ENCODE results near the gene ZNF474. TPM values are rescaled to one million over a fixed set of nuclear protein-coding genes. Genes with fewer than 3 reads are reported as not detected.
A peak's percentile ranks its signal among the peaks of the same experiment; 100 is the strongest.

Gene ZNF474
- total and polyA plus RNA-seq, 7 experiments from 2014 or later, result 0.24 TPM; not detected in 4

DNA sequence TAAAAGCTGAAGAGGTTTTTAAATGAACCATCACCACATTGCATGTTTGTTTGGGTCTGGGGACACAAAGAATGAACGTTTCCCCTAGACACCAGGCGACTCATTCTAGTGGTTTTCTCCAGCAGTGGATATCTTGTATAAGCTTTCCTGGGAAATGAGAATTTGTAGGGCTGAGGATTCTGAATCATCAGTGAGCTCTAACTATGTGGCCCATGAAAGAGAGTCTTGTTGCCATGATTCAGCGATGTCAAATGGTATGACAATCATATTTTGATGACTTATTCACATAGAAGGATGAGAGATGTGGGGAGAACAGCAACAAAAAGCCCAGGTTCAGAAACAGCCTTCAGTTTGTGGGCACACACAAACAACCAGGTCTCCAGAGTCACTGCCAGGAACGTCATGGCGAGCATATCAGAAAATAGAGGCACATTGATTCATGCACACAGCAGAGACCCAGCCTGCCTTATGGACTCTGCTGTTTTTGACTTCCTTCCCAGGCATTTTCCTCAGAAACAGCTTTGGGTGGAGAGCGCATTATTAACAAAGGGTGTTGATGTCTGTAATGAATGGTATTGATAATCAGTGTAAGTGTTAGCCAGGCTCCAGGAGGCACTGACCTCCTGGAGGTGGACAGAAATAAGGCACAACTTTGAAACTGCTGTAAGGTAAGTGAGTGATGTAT lies 13.3 kb downstream of the ZNF474 start:
- no peak overlapping the region for H3K27ac Mint-ChIP-seq
- Histone ChIP-seq H3K9me3 (ENCODE audit: control insufficient read depth in 2 of 3, low read length in 3 of 3) (no peaks in the 10 kb centered on the region), H3K4me3 (ENCODE audit: low read length) (no peak overlapping the region), H3K27me3 (ENCODE audit: control insufficient read depth in 2 of 2, insufficient read depth in 2 of 2, low read length in 2 of 2) (no peaks in the 10 kb centered on the region), H3K27ac (ENCODE audit: low read depth, low read length) (no peak overlapping the region), H3K4me1 (ENCODE audit: control insufficient read depth in 2 of 2, insufficient read depth in 2 of 2, low read length in 2 of 2) (peaks cover 0 to 10% of the 10 kb centered on the region in 2 donors), H3K36me3 (ENCODE audit: control insufficient read depth in 2 of 3, insufficient read depth in 3 of 3, low read length in 3 of 3) (no peaks in the 10 kb centered on the region)
- peaks cover 3 to 11% (median 10%) of the 10 kb centered on the region in 7 donors for H3K4me1 Mint-ChIP-seq
- no peak for DNase-seq
- ATAC-seq, result no peak
- intact Hi-C loops (cut with micrococcal nuclease), result no loop called here
- peaks cover 0 to 11% (median 1%) of the 10 kb centered on the region in 5 donors for H3K27me3 Mint-ChIP-seq
- CTCF ChIA-PET, result no interaction called here
- no peaks in the 10 kb centered on the region for H3K36me3 Mint-ChIP-seq
- H3K9me3 Mint-ChIP-seq, result peaks cover 0 to 2% (median 0%) of the 10 kb centered on the region in 11 donors
- POLR2A ChIA-PET, result no interaction called here
- no peak overlapping the region for H3K4me3 Mint-ChIP-seq

DNA sequence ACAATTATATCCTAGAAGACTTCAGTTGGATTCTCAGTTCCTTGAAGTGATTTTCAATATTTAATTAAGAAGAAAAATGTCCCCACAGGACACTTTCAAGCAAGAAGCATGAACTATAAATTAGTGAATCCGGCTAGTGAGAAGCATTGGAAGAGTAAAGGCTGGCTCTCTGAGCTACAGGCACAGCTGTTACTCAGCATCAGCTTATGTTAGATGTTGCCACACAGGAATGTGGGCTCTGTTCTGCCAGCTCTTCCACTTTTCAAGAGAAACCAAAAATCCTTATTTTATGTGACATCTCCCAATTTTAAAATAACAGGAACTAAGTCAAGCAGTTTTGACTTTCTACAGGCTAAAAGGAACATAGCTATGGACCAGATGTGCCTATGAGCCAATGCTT lies 14.9 kb downstream of the ZNF474 start:
- intact Hi-C loops (cut with micrococcal nuclease), result no loop called here

DNA sequence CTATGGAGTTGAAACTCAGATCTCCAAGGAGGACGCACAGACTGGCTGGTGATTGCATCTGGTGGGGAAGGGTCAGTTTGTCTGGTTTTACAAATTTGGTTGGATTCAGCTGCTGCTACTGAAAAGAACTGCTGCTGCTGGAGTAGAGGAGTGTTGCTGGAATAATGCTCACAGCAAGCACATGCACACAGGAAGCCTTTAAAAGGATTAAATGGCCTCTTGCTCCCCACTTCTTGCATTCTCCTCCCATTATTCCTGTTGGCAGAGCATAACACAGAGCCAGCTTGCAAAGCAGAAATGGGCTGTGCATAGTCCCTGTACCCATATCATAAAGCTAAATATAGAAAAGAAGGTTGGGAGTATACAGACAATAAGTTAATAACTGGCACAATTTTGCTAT lies 16.6 kb downstream of the ZNF474 start:
- H3K9me3 Mint-ChIP-seq, result peaks cover 0 to 3% (median 0%) of the 10 kb centered on the region in 11 donors
- intact Hi-C loops (cut with micrococcal nuclease), result no loop called here
- no peaks in the 10 kb centered on the region for H3K4me1 ChIP-seq (ENCODE audit: control insufficient read depth in 2 of 2, insufficient read depth in 2 of 2, low read length in 2 of 2)
- ChIA-PET CTCF (interaction anchor here (1.3 kb wide), 1 partner anchor 11 kb away, joined by 3 read pairs; no protein-coding TSS in a partner anchor), POLR2A (no interaction called here)
- no peaks in the 10 kb centered on the region for H3K9me3 ChIP-seq (ENCODE audit: control insufficient read depth in 2 of 3, low read length in 3 of 3)
- H3K36me3 Mint-ChIP-seq, result no peaks in the 10 kb centered on the region
- H3K4me1 Mint-ChIP-seq, result no peaks in the 10 kb centered on the region
- ATAC-seq, result no peak
- peaks cover 0 to 18% (median 0%) of the 10 kb centered on the region in 5 donors for H3K27me3 Mint-ChIP-seq
- DNase-seq, result no peak
- no peak overlapping the region for H3K27ac Mint-ChIP-seq
- H3K27ac ChIP-seq (ENCODE audit: low read depth, low read length), result no peak overlapping the region
- H3K4me3 ChIP-seq (ENCODE audit: low read length), result no peak overlapping the region
- no peaks in the 10 kb centered on the region for H3K27me3 ChIP-seq (ENCODE audit: control insufficient read depth in 2 of 2, insufficient read depth in 2 of 2, low read length in 2 of 2)
- H3K4me3 Mint-ChIP-seq, result no peak overlapping the region
- no peaks in the 10 kb centered on the region for H3K36me3 ChIP-seq (ENCODE audit: control insufficient read depth in 2 of 3, insufficient read depth in 3 of 3, low read length in 3 of 3)

More for the DNA sequence above, 14.9 kb downstream of the ZNF474 start:
- POLR2A ChIA-PET, result no interaction called here
- H3K9me3 Mint-ChIP-seq, result peaks cover 0 to 3% (median 0%) of the 10 kb centered on the region in 11 donors
- Histone ChIP-seq H3K4me1 (ENCODE audit: control insufficient read depth in 2 of 2, insufficient read depth in 2 of 2, low read length in 2 of 2) (no peaks in the 10 kb centered on the region), H3K36me3 (ENCODE audit: control insufficient read depth in 2 of 3, insufficient read depth in 3 of 3, low read length in 3 of 3) (no peaks in the 10 kb centered on the region), H3K27me3 (ENCODE audit: control insufficient read depth in 2 of 2, insufficient read depth in 2 of 2, low read length in 2 of 2) (no peaks in the 10 kb centered on the region), H3K4me3 (ENCODE audit: low read length) (no peak overlapping the region), H3K9me3 (ENCODE audit: control insufficient read depth in 2 of 3, low read length in 3 of 3) (no peaks in the 10 kb centered on the region), H3K27ac (ENCODE audit: low read depth, low read length) (no peak overlapping the region)
- no peak for DNase-seq
- CTCF ChIA-PET, result no interaction called here
- H3K4me3 Mint-ChIP-seq, result no peak overlapping the region
- ATAC-seq, result no peak
- no peaks in the 10 kb centered on the region for H3K36me3 Mint-ChIP-seq
- no peak overlapping the region for H3K27ac Mint-ChIP-seq
- H3K4me1 Mint-ChIP-seq, result no peaks in the 10 kb centered on the region
- peaks cover 0 to 18% (median 0%) of the 10 kb centered on the region in 5 donors for H3K27me3 Mint-ChIP-seq

DNA sequence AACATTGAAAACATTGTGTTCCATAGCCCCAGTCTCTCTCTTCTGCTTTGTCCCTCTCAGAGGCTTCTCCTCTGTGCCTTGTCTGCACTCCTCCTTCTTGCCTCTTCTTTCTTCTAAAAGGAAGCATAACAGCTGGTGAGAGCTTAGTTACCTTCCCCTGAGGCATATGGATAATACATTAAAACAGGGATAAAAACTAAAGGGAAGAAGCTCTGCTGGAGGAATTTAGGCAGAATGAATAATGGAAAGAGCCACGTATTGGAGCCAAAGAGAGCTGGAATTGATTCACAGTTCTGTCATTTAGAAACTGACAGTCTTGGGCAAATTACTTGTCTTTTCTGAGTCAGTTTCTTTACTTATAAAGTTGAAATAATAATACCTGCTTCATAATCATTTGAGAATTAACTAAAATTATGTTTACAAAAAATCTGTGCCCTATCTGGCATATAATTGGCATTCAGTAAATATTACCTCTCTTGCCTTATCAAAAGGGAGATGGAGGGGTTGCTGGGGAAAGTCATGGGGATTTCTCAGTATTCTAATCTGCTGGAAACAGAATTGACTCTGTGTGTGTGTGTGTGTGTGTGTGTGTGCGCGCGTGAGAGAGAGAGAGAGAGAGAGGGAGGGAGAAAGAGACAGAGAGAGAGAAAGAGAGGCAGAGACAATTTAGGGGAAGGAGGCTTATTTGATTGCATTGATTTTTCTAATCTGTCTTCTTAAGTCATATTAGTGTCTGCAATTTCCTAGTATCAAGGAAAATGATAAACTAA lies 20.2 kb downstream of the ZNF474 start:
- Mint-ChIP-seq H3K36me3 (no peaks in the 10 kb centered on the region), H3K9me3 (peaks cover 0 to 1% (median 0%) of the 10 kb centered on the region in 11 donors), H3K4me3 (no peak overlapping the region), H3K27ac (no peak overlapping the region), H3K27me3 (peaks cover 0 to 10% (median 0%) of the 10 kb centered on the region in 5 donors), H3K4me1 (peaks cover 0 to 14% (median 5%) of the 10 kb centered on the region in 7 donors)
- Histone ChIP-seq H3K9me3 (ENCODE audit: control insufficient read depth in 2 of 3, low read length in 3 of 3) (no peaks in the 10 kb centered on the region), H3K4me1 (ENCODE audit: control insufficient read depth in 2 of 2, insufficient read depth in 2 of 2, low read length in 2 of 2) (no peaks in the 10 kb centered on the region), H3K4me3 (ENCODE audit: low read length) (no peak overlapping the region), H3K27ac (ENCODE audit: low read depth, low read length) (no peak overlapping the region), H3K36me3 (ENCODE audit: control insufficient read depth in 2 of 3, insufficient read depth in 3 of 3, low read length in 3 of 3) (no peaks in the 10 kb centered on the region), H3K27me3 (ENCODE audit: control insufficient read depth in 2 of 2, insufficient read depth in 2 of 2, low read length in 2 of 2) (no peaks in the 10 kb centered on the region)
- no peak for DNase-seq
- CTCF ChIA-PET, result no interaction called here
- ATAC-seq, result no peak
- intact Hi-C loops (cut with micrococcal nuclease), result loop anchor here in 1 of 2 donors (5.0 kb wide), 1 partner anchor 187 kb away; the partner anchor contains the start of gene SRFBP1
- POLR2A ChIA-PET, result no interaction called here

DNA sequence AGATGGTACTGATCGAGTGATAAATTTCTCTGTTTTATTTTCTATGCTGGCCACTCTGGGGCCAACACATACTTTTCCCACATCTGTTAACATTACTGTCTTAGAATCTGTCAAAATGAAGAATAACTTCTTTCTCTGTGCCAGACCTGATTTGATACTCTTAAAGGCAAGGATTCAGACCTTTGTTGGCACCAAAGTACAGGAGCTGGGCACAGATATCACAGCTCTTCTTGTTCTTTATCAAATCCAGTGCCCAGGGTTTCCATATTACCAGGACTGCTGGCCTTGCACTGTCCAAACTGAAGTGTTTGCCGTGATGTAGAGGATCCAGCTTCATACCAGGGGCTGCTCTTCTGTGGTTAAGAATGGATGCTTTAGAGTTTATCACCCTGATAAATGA lies 20.9 kb downstream of the ZNF474 start:
- Histone ChIP-seq H3K9me3 (ENCODE audit: control insufficient read depth in 2 of 3, low read length in 3 of 3) (no peaks in the 10 kb centered on the region), H3K36me3 (ENCODE audit: control insufficient read depth in 2 of 3, insufficient read depth in 3 of 3, low read length in 3 of 3) (no peaks in the 10 kb centered on the region), H3K4me1 (ENCODE audit: control insufficient read depth in 2 of 2, insufficient read depth in 2 of 2, low read length in 2 of 2) (no peaks in the 10 kb centered on the region), H3K27ac (ENCODE audit: low read depth, low read length) (no peak overlapping the region), H3K27me3 (ENCODE audit: control insufficient read depth in 2 of 2, insufficient read depth in 2 of 2, low read length in 2 of 2) (no peaks in the 10 kb centered on the region), H3K4me3 (ENCODE audit: low read length) (no peak overlapping the region)
- no peak for ATAC-seq
- ChIA-PET CTCF (no interaction called here), POLR2A (no interaction called here)
- no peak overlapping the region for H3K4me3 Mint-ChIP-seq
- intact Hi-C loops (cut with micrococcal nuclease), result loop anchor here in 1 of 2 donors (5.0 kb wide), 1 partner anchor 188 kb away; the partner anchor contains the start of gene SRFBP1
- no peak overlapping the region for H3K27ac Mint-ChIP-seq
- H3K9me3 Mint-ChIP-seq, result peaks cover 0 to 1% (median 0%) of the 10 kb centered on the region in 11 donors
- no peak for DNase-seq
- peaks cover 0 to 10% (median 0%) of the 10 kb centered on the region in 5 donors for H3K27me3 Mint-ChIP-seq
- H3K4me1 Mint-ChIP-seq, result peaks cover 0 to 21% (median 9%) of the 10 kb centered on the region in 7 donors
- no peaks in the 10 kb centered on the region for H3K36me3 Mint-ChIP-seq

DNA sequence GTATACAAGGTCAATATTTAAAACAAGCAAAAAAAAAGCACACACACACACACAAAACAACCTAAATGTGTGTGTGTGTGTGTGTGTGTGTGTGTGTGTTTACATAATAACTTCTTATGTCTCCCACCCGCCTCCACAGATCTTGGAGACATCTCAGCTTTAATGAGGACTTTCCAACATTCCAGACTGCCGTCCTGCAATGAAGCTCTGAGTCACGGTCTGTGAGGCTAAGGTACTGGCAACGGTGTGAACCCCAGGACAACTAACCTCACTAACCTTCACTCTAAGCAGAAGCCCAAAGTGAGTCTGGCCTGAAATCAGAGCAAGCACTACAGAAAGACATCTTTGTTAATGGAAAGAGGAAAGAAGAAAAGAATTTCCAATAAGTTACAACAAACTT lies 22.3 kb downstream of the ZNF474 start:
- no peak for ATAC-seq
- H3K9me3 Mint-ChIP-seq, result peaks cover 0 to 1% (median 0%) of the 10 kb centered on the region in 11 donors
- no peaks in the 10 kb centered on the region for H3K36me3 Mint-ChIP-seq
- H3K27me3 Mint-ChIP-seq, result peaks cover 0 to 10% (median 0%) of the 10 kb centered on the region in 5 donors
- Histone ChIP-seq H3K4me1 (ENCODE audit: control insufficient read depth in 2 of 2, insufficient read depth in 2 of 2, low read length in 2 of 2) (no peaks in the 10 kb centered on the region), H3K27ac (ENCODE audit: low read depth, low read length) (no peak overlapping the region), H3K4me3 (ENCODE audit: low read length) (no peak overlapping the region), H3K27me3 (ENCODE audit: control insufficient read depth in 2 of 2, insufficient read depth in 2 of 2, low read length in 2 of 2) (no peaks in the 10 kb centered on the region), H3K9me3 (ENCODE audit: control insufficient read depth in 2 of 3, low read length in 3 of 3) (no peaks in the 10 kb centered on the region), H3K36me3 (ENCODE audit: control insufficient read depth in 2 of 3, insufficient read depth in 3 of 3, low read length in 3 of 3) (no peaks in the 10 kb centered on the region)
- H3K27ac Mint-ChIP-seq, result peak overlapping the region in 1 of 9 donors; percentile 18
- ChIA-PET CTCF (no interaction called here), POLR2A (no interaction called here)
- no peak for DNase-seq
- H3K4me1 Mint-ChIP-seq, result peaks cover 0 to 26% (median 9%) of the 10 kb centered on the region in 7 donors
- intact Hi-C loops (cut with micrococcal nuclease), result loop anchor here in 1 of 2 donors (5.0 kb wide), 1 partner anchor 189 kb away; the partner anchor contains the start of gene SRFBP1
- H3K4me3 Mint-ChIP-seq, result no peak overlapping the region

Data from naive thymus-derived CD4-positive, alpha-beta T cell (primary cell).